HUES48 (cell line): ENCODE measurements around the gene CNTN1.

ENCODE experiments used
- H3K27ac ChIP-seq: one replicate; pipeline ENCODE4 v1.7.0; 2013; ENCODE audit warnings: low read depth, low read length, inconsistent platforms
- H3K27me3 ChIP-seq: 2 replicates; pipeline ENCODE4 v1.6.1; 2013; ENCODE audit warnings: mild to moderate bottlenecking, low read length; ENCODE audit not compliant: control insufficient read depth, insufficient read depth
- H3K36me3 ChIP-seq: 2 replicates; pipeline ENCODE4 v1.6.1; 2013; ENCODE audit warnings: low read length; ENCODE audit not compliant: control insufficient read depth, insufficient read depth
- H3K4me1 ChIP-seq: 2 replicates; pipeline ENCODE4 v1.6.1; 2013; ENCODE audit warnings: mild to moderate bottlenecking, low read length; ENCODE audit not compliant: control insufficient read depth, insufficient read depth
- H3K4me3 ChIP-seq: 2 replicates; pipeline ENCODE4 v1.5.1; 2013; ENCODE audit warnings: mild to moderate bottlenecking, low read depth, low read length
- H3K9ac ChIP-seq: 2 replicates; pipeline ENCODE4 v1.6.1; 2013; ENCODE audit warnings: mild to moderate bottlenecking, low read depth, low read length, moderate library complexity
- H3K9me3 ChIP-seq: 2 replicates; pipeline ENCODE4 v1.6.1; 2013; ENCODE audit warnings: low read length; ENCODE audit not compliant: control insufficient read depth, insufficient read depth

The CNTN1 gene

GRCh38 chr12:40691913-40692764 lies at the start of gene CNTN1:
Gene CNTN1, plus strand, starts transcription at chr12:40692439.
- peaks cover 14% of the 10 kb centered on the region; the same call in 1 of the 2 replicates for H3K27me3 ChIP-seq
- 0 out of 2 replicates have a peak, but pooled peaks cover 6% of the 10 kb centered on the region for H3K4me1 ChIP-seq
- no peaks in the 10 kb centered on the region for H3K36me3 ChIP-seq
- H3K9ac ChIP-seq: no peak within 1 kb of the TSS; the same call in 1 of the 2 replicates
- H3K4me3 ChIP-seq: peak within 1 kb of the TSS; percentile 75
- H3K9me3 ChIP-seq: no peaks in the 10 kb centered on the region
- H3K27ac ChIP-seq: no peak within 1 kb of the TSS

DNA sequence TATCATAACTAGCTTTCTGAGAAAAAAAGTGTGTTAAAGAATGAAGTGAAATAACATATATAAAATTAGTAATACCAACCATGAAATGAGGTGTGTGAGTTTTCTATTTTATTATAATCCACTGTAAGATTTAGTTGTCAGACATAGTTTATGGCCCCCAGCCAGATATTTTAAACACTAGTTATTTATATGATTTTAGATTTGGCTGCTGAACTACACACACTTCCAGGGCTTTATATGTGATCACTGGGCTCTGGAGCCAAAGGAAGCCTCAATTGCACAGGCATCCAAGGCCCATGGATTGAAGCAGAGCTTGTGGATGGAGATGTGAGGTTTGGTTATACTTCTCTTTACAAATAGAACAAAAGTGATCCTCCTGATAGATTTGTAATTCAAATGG lies 48.7 kb upstream of the CNTN1 start:
- H3K9ac ChIP-seq: no peak overlapping the region

DNA sequence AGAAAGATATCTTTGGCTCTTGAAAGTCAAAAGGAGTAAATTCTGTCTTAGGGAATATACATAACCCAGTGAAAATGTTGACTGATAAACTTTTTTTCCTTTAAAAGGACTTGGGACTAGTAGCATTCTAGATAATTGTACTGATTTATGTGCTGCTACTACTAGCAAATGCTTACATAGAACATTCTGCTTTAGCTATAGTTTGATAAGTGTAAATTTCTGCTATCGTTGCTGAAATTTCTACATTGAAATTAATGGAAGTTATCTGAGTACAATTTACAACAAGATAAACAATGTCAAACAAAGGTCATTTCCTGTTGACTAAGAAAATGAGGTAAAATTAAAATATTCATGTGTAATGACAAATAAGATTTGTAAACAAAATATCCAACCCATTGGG lies 48.3 kb upstream of the CNTN1 start:
- Histone ChIP-seq H3K27me3 (no peaks in the 10 kb centered on the region), H3K36me3 (no peaks in the 10 kb centered on the region), H3K4me3 (no peak overlapping the region), H3K27ac (no peak overlapping the region), H3K4me1 (peaks cover 25% of the 10 kb centered on the region), H3K9ac (no peak overlapping the region), H3K9me3 (peaks cover 14% of the 10 kb centered on the region)

More for the DNA sequence above, 48.7 kb upstream of the CNTN1 start:
- Histone ChIP-seq H3K9me3 (peaks cover 14% of the 10 kb centered on the region), H3K27ac (no peak overlapping the region), H3K4me3 (no peak overlapping the region), H3K36me3 (no peaks in the 10 kb centered on the region), H3K27me3 (no peaks in the 10 kb centered on the region), H3K4me1 (peaks cover 20% of the 10 kb centered on the region)

DNA sequence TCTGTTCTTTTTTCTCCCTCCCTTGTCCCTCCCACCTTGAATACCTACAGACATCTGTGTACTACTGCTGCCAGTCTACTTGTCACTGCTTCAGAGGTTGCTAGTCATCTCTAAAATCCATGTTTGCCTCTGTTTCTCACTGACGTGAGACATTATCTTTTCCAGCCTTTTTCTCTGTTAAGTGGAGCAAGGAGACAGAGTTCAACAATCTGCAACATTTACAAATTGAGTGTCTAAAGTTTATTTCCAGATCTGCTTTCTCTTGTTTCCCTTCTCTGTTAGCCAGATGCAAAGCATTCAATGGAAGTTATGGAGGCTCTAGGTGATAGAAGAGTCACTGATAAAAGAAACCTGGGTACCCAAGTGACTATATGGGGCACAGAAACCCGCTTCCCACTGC lies 47.5 kb upstream of the CNTN1 start:
- Histone ChIP-seq H3K4me1 (peaks cover 32% of the 10 kb centered on the region), H3K4me3 (no peak overlapping the region), H3K9me3 (peaks cover 14% of the 10 kb centered on the region), H3K27me3 (no peaks in the 10 kb centered on the region), H3K9ac (no peak overlapping the region), H3K36me3 (no peaks in the 10 kb centered on the region), H3K27ac (no peak overlapping the region)

- H3K4me3 ChIP-seq: no peak overlapping the region
- H3K36me3 ChIP-seq: no peaks in the 10 kb centered on the region
- H3K9me3 ChIP-seq: peaks cover 14% of the 10 kb centered on the region
- peaks cover 38% of the 10 kb centered on the region for H3K4me1 ChIP-seq
- H3K27ac ChIP-seq: no peak overlapping the region
- no peak overlapping the region for H3K9ac ChIP-seq
- no peaks in the 10 kb centered on the region for H3K27me3 ChIP-seq
Observed at GRCh38 chr12:40645361-40645760, 46.9 kb upstream of the CNTN1 start.

DNA sequence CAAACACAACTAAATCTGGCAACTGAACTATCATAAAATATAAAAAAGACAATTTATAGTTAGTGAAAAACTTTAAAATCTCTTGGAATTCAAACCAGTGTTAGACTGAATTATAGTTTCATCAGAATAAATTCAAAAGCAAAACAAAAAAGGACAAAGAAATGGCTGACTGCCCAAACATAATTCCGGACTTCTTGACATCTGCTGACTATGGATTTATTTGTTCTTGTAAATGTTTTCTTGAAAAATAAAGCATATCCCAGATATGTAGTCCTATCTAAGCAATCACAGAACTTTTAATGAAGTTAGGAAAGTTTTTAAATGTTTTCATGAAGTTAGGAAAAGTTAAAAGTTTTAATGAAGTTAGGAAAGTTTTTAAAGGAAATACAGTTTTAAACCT lies 45.8 kb upstream of the CNTN1 start:
- Histone ChIP-seq H3K27me3 (no peaks in the 10 kb centered on the region), H3K9me3 (peaks cover 20% of the 10 kb centered on the region), H3K36me3 (no peaks in the 10 kb centered on the region), H3K4me3 (no peak overlapping the region), H3K9ac (no peak overlapping the region), H3K27ac (no peak overlapping the region), H3K4me1 (peaks cover 44% of the 10 kb centered on the region)

GRCh38 chr12:40646911-40647310 lies 45.3 kb upstream of the CNTN1 start:
- Histone ChIP-seq H3K4me3 (no peak overlapping the region), H3K4me1 (peaks cover 44% of the 10 kb centered on the region), H3K27ac (no peak overlapping the region), H3K9me3 (peaks cover 25% of the 10 kb centered on the region), H3K36me3 (no peaks in the 10 kb centered on the region), H3K27me3 (no peaks in the 10 kb centered on the region), H3K9ac (no peak overlapping the region)

DNA sequence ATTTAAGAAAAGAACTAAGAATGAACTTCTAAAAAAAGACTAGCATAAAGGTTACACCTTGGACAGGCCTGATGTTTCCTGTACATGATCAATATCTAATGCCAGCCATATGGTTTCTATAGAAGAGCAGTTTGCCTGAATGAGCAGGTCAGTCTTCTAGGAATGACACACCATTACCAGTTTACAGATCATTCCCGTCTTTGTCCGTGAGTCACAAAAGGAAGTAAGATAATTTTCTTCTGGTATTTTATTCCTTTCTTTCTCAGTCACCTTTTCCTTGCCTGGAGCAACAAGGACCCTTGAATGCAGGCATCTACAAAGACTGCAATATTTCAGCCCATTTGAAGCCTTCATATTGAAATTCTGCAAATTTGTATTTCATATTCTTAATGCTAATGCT lies 44.6 kb upstream of the CNTN1 start:
- H3K36me3 ChIP-seq: no peaks in the 10 kb centered on the region
- peaks cover 44% of the 10 kb centered on the region for H3K4me1 ChIP-seq
- H3K4me3 ChIP-seq: no peak overlapping the region
- H3K9me3 ChIP-seq: peaks cover 21% of the 10 kb centered on the region
- no peak overlapping the region for H3K27ac ChIP-seq
- no peak overlapping the region for H3K9ac ChIP-seq
- H3K27me3 ChIP-seq: no peaks in the 10 kb centered on the region

DNA sequence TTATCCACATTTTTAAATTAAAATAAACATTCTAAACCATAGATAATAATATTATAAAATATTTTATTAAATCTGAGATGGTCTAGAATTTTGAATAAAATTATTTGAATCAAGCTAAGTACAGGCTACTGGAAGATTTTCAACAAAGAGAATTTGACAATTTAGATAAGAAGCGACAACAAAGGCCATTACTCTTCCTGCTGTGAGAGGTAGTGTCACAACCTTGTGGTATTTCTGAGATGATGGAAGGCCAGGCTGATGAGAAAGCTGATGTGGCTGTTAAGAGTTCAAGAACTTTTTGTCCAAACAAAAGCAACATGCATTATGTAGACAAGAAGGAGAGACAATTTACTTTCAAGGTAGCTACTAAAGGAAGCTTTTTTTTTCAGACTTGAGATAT lies 43.7 kb upstream of the CNTN1 start:
- Histone ChIP-seq H3K27ac (no peak overlapping the region), H3K36me3 (no peaks in the 10 kb centered on the region), H3K9me3 (peaks cover 15% of the 10 kb centered on the region), H3K9ac (no peak overlapping the region), H3K27me3 (no peaks in the 10 kb centered on the region), H3K4me1 (peaks cover 44% of the 10 kb centered on the region), H3K4me3 (no peak overlapping the region)

DNA sequence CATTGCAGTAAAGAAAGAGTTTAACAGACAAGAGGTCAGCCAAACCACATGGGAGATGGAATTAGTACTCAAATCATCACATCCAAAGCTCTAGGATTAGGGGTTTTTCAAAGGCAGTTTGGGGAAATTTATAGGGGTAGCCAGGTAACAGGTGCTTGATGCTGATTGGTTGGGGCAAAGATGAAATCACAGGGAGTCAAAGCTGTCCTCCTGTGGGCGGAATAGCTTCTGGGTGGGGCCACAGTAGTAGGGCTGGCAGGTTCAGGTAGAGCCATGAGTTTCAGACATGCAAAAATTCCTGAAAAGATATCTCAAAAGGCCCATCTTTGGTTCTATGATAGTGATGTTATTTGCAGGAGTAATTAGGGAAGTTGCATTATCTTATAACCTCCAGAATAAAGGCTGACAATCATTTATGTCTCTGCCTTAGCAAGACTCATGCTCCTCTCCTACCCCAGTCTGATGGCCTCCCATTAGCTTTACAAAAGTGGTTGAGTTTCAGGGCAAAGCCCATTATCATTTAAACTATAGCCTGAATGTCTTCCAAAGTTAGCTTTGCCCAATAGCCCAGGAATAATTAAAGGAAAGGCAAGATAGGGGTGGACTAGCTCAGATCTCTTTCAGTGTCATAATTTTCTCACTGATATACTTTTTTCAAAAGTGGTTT lies 42.1 kb upstream of the CNTN1 start:
- H3K27me3 ChIP-seq: no peaks in the 10 kb centered on the region
- no peak overlapping the region for H3K4me3 ChIP-seq
- H3K4me1 ChIP-seq: peaks cover 44% of the 10 kb centered on the region
- H3K9me3 ChIP-seq: peaks cover 10% of the 10 kb centered on the region
- no peaks in the 10 kb centered on the region for H3K36me3 ChIP-seq
- H3K27ac ChIP-seq: no peak overlapping the region
- H3K9ac ChIP-seq: no peak overlapping the region

DNA sequence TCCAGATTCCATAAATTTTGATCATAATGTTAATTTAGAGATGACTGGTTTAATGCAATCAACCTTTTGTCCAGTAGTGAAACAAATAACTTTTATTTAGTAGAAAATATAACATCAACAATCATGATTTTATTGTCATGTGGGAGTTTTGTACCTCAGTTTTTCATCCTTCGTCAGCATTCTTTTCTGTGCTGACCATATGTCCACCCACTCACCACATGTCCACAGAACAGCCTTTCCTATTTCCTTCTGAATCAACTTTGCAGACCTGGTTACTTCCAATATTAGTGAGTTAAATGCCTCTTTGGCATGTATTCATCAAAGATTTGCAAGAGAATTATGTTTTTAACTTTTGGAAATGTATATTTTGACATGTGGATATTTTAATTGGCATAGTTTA lies 36.8 kb upstream of the CNTN1 start:
- Histone ChIP-seq H3K9ac (no peak overlapping the region), H3K9me3 (peaks cover 10% of the 10 kb centered on the region), H3K36me3 (no peaks in the 10 kb centered on the region), H3K4me3 (no peak overlapping the region), H3K27ac (no peak overlapping the region), H3K4me1 (peaks cover 5% of the 10 kb centered on the region), H3K27me3 (no peaks in the 10 kb centered on the region)
